HT1080 (cell line): ENCODE data around the gene FBLN5. TPM values are rescaled to one million over a fixed set of nuclear protein-coding genes. Genes with fewer than 3 reads are reported as not detected.

Experiments used
- DNase-seq: peaks from one replicate; pipeline ENCODE4 v3.0.0-alpha.2; 2015; ENCODE audit warnings: low read depth
- total RNA-seq: library from RNA; depleted of rRNA; stranded (reverse); fragments of >200 nt; shearing (Covaris generic); gene quantifications from 2 replicates; pipeline ENCODE4 v1.2.3, GENCODE V29; 2014; rRNA removed

The FBLN5 gene
- total RNA-seq, 1 experiment from 2014 or later = 0.47 TPM

DNA sequence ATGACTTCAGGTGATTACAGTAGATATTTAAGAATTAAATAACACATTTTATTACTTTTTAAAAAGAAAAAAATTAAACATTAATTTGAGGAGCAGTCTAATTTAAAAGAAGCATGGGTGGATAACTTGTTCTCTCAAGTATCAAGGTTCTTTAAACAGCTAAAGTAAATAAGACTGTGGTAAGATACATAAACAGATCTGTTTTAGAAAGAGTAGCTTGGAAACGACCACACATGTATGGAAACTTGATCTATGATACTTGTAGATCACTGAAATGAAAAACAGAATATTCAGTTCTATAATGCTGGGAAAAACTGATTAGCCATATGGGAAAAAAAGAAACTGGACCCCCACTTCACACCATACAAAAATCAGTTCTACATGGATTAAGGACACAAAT is 116.2 kb downstream of the FBLN5 start:
- no peak for DNase-seq

DNA sequence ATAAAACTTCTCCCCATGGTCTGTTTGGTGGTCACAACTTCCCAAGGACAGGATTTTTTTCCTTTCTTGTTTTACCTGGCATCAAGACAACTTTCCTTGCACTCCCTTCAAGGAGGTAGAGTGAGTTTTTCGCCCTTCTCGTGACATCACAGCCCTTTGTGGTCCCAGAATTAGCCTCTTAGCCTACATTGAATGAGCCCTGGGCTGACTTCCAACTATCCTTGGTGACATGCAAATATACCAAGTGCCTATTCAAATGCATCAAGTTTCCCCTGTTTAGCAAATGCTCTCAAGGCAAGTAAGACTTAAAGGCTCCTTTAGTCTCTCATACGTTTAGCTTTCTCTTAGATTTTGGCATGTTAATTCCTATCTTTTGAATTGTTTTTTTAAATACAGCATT is 116.7 kb downstream of the FBLN5 start:
- DNase-seq = no peak

DNA sequence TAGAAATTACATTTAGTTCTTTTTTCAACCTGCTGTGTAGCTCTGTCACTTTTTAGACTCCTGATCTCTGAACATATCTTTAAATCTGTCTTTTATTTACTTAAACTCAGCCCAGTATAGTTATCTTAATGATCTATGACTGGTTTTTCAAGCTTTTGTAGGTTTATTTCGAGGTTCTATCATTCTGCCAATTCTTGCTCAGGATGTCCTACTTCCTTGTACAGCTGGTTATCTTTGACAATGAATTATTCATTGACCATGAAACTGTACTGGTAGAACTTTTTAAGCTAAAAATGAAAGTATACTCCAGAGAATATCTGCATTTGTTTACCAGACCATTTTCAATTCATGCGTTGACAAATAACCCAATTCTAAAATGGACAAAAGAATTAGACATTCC is 118.0 kb downstream of the FBLN5 start:
- DNase-seq = no peak

DNA sequence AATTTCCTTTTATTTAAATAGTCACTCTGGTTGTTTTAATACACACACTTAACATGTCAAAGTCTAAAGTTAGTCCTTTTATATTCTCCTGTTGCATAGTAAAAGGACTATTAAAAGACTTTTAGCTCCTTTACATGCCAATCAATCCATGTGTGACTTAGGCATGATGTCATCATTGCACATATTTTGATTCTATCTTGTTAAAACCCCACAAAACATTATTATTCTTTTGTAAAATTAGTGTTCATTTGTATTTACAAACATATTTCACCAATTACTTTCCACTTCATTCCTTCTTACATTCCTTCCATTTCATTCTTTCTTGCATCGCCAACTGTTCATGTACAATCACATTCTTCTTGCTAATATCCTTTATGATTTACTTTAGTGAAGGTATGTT is 119.7 kb downstream of the FBLN5 start:
- DNase-seq = no peak

Other genes starting within 250 kb of the FBLN5 start
- not detected in 2 replicates for gene CATSPERB, start 215.6 kb downstream of the FBLN5 start, total RNA-seq
- not detected in 2 replicates for gene TC2N, start 80.2 kb downstream of the FBLN5 start, total RNA-seq
- 15.2 and 16.7 TPM in 2 replicates for gene TRIP11, start 92.4 kb upstream of the FBLN5 start, total RNA-seq
- 32.0 and 34.6 TPM in 2 replicates for gene ATXN3, start 158.9 kb upstream of the FBLN5 start, total RNA-seq
- 142 and 248 TPM in 2 replicates for gene NDUFB1, start 174.0 kb upstream of the FBLN5 start, total RNA-seq
- gene CPSF2, start 174.3 kb upstream of the FBLN5 start, total RNA-seq = 57.3 and 68.9 TPM in 2 replicates